Superior temporal gyrus (tissue), 1 donor: ENCODE results near the gene ILKAP.

Experiments
- DNase-seq: peaks from one replicate; pipeline ENCODE4 v3.0.0-alpha.2; 2016; ENCODE audit errors: extremely low spot score

Gene ILKAP

GRCh38 chr2:238122287-238123217, 80.9 kb downstream of the ILKAP start:
- DNase-seq: no peak

- DNase-seq: no peak
These were observed 81.8 kb downstream of the ILKAP start for GRCh38 chr2:238121511-238122286.

- no peak for DNase-seq
These were observed 82.8 kb downstream of the ILKAP start for GRCh38 chr2:238120463-238121298.
